K562 (cell line): ENCODE measurements around the gene UBE2QL1. TPM values are rescaled to one million over a fixed set of nuclear protein-coding genes. Genes with fewer than 3 reads are reported as not detected.

Experiments used
- ATAC-seq: fragments of 200-7000 bp; cut with Tn5 transposase; 3 replicates; pipeline ENCODE4 v1.9.1; 2020; ENCODE audit warnings: moderate library complexity
- BruUV-seq: library from RNA; stranded (reverse); fragments of 400-500 nt; replicated peaks from 2 replicates; lab custom pipeline; 2021; lab: Mats Ljungman, UMichigan
- CTCF ChIA-PET: fragments of 300-600 bp; formaldehyde crosslinking; extraction: SDS; loops from one replicate; lab custom pipeline; 2021; ENCODE audit warnings: low intra/inter-chr PET ratio; lab: Yijun Ruan, JAX
- POLR2A ChIA-PET: fragments of 300-600, 350-650 bp; sonication (Branson Sonifier 250); formaldehyde crosslinking; extraction: SDS; loops from one replicate; lab custom pipeline; 2021; ENCODE audit warnings: antibody characterized with exemption, inconsistent platforms; lab: Yijun Ruan, JAX
- DNase-seq, 4 experiments: peaks; one replicate each; pipeline versions ENCODE4 v3.0.0 to v3.0.0-alpha.2; 2011 to 2018; ENCODE audit warnings: low spot score in 3 of 4, mixed read lengths in 3 of 4; ENCODE audit errors: extremely low read depth in 1 of 4
- FAIRE-seq: peaks from 2 replicates; lab custom pipeline; 2011; peaks lifted over from hg19 to GRCh38; lab: Jason Lieb, UNC
- H2AFZ ChIP-seq: 2 replicates; pipeline ENCODE4 v1.6.0; 2011; ENCODE audit warnings: low read depth, low read length, control low read depth, inconsistent platforms
- H3K27ac ChIP-seq: fragments of 200-600 bp; 3 replicates; pipeline ENCODE4 v1.8.0; 2011; ENCODE audit warnings: low read depth, mild to moderate bottlenecking, control low read depth, inconsistent platforms, low read length, moderate library complexity, mixed read lengths; ENCODE audit errors: extremely low read depth
- H3K27me3 ChIP-seq, 2 experiments: fragments of 300-600 bp in 1 of 2; 2 replicates in 1 of 2; 3 replicates in 1 of 2; pipeline versions ENCODE4 v1.6.0 to v1.8.0; 2011; ENCODE audit warnings: inconsistent platforms in 2 of 2, low read length in 2 of 2, mild to moderate bottlenecking in 1 of 2, mixed read lengths in 1 of 2, moderate library complexity in 1 of 2; ENCODE audit not compliant: control insufficient read depth in 2 of 2, insufficient read depth in 2 of 2
- H3K36me3 ChIP-seq: fragments of 300-600 bp; 3 replicates; pipeline ENCODE4 v1.8.0; 2011; ENCODE audit warnings: mild to moderate bottlenecking, low read length, inconsistent platforms; ENCODE audit not compliant: control insufficient read depth, insufficient read depth
- H3K4me1 ChIP-seq, 2 experiments: fragments of 200-600 bp in 1 of 2; replicated peaks in 1 of 2; 2 replicates in 1 of 2; 3 replicates in 1 of 2; pipeline versions ENCODE4 v1.5.1 to v1.8.0; 2011; ENCODE audit warnings: inconsistent platforms in 2 of 2, low read length in 2 of 2, mild to moderate bottlenecking in 1 of 2, mixed read lengths in 1 of 2, moderate library complexity in 1 of 2; ENCODE audit not compliant: control insufficient read depth in 2 of 2, insufficient read depth in 2 of 2
- H3K4me2 ChIP-seq: 2 replicates; pipeline ENCODE4 v1.6.1; 2011; ENCODE audit warnings: low read length, control low read depth, inconsistent platforms, mixed read lengths; ENCODE audit not compliant: insufficient read depth
- H3K4me3 ChIP-seq: fragments of 200-600 bp; sonication (generic), shearing (Covaris generic); 2 replicates; pipeline ENCODE4 v1.5.1; 2016; ENCODE audit warnings: control low read depth, inconsistent platforms
- H3K79me2 ChIP-seq: fragments of 200-600 bp; 3 replicates; pipeline ENCODE4 v1.8.0; 2011; ENCODE audit warnings: low read length, inconsistent platforms; ENCODE audit not compliant: control insufficient read depth, insufficient read depth
- H3K9ac ChIP-seq, 2 experiments: 2 replicates each; pipeline versions ENCODE4 v1.6.0 to v1.6.1; 2011; ENCODE audit warnings: low read depth in 2 of 2, low read length in 2 of 2, control low read depth in 1 of 2, inconsistent platforms in 1 of 2, mild to moderate bottlenecking in 1 of 2, mixed read lengths in 1 of 2; ENCODE audit not compliant: insufficient read depth in 1 of 2
- H3K9me1 ChIP-seq: one replicate; pipeline ENCODE4 v1.6.0; 2011; ENCODE audit warnings: inconsistent platforms, mild to moderate bottlenecking, low read length, moderate library complexity; ENCODE audit not compliant: control insufficient read depth, insufficient read depth
- H3K9me3 ChIP-seq: replicated peaks from 2 replicates; pipeline ENCODE4 v1.5.1; 2011; ENCODE audit warnings: low read depth, low read length, inconsistent platforms; ENCODE audit not compliant: control insufficient read depth, insufficient read depth
- H4K20me1 ChIP-seq: replicated peaks from 2 replicates; pipeline ENCODE4 v1.6.1; 2011; ENCODE audit warnings: low read length, inconsistent platforms, mixed read lengths; ENCODE audit not compliant: control insufficient read depth, insufficient read depth
- CBX2 ChIP-seq: fragments of 200-600 bp; sonication (generic); IDR thresholded peaks from one replicate; pipeline ENCODE4 v1.6.1; 2012; ENCODE audit warnings: mild to moderate bottlenecking, low read length, inconsistent platforms; ENCODE audit not compliant: insufficient read depth, poor library complexity, severe bottlenecking
- CSDE1 ChIP-seq, 2 experiments: fragments of 450-650 bp; IDR thresholded peaks; 2 replicates each; pipeline ENCODE4 v1.6.1; 2016; ENCODE audit warnings: mild to moderate bottlenecking in 1 of 2
- HNRNPUL1 ChIP-seq: fragments of 200-400 bp; formaldehyde crosslinking; IDR thresholded peaks from 2 replicates; pipeline ENCODE4 v1.6.1; 2017; ENCODE audit warnings: low read length
- LEF1 ChIP-seq: fragments of 450-650 bp; IDR thresholded peaks from 2 replicates; pipeline ENCODE4 v1.6.1; 2016; ENCODE audit warnings: mild to moderate bottlenecking
- SAFB2 ChIP-seq: fragments of 200-400 bp; formaldehyde crosslinking; IDR thresholded peaks from 2 replicates; pipeline ENCODE4 v1.6.1; 2018; ENCODE audit warnings: borderline replicate concordance, low read length, low read depth, moderate library complexity; ENCODE audit not compliant: severe bottlenecking
- SRF ChIP-seq, 2 experiments: fragments of 250-450, 450-650 bp in 1 of 2; sonication (Bioruptor Pico) in 1 of 2; sonication (generic) in 1 of 2; formaldehyde crosslinking; IDR thresholded peaks; 2 replicates each; pipeline versions ENCODE4 v1.5.0 to v1.5.1; 2020 to 2022; ENCODE audit warnings: mild to moderate bottlenecking in 1 of 2, missing genetic modification reagents in 1 of 2
- STAT5B ChIP-seq: fragments of 250-450 bp; sonication (Bioruptor Pico); IDR thresholded peaks from 2 replicates; pipeline ENCODE4 v1.8.0; 2021; ENCODE audit warnings: mild to moderate bottlenecking, inconsistent platforms
- ZFP1 ChIP-seq: fragments of 450-650 bp; formaldehyde crosslinking; IDR thresholded peaks from 2 replicates; pipeline ENCODE4 v1.4.0; 2020; ENCODE audit warnings: mild to moderate bottlenecking, mixed read lengths
- ZNF124 ChIP-seq: sonication (generic); formaldehyde crosslinking; IDR thresholded peaks from 2 replicates; pipeline ENCODE4 v1.8.1; 2022; ENCODE audit warnings: missing genetic modification reagents
- ZNF511 ChIP-seq: sonication (generic); formaldehyde crosslinking; IDR thresholded peaks from 2 replicates; pipeline ENCODE4 v1.8.0; 2022; ENCODE audit warnings: mild to moderate bottlenecking, missing genetic modification reagents
- ZNF668 ChIP-seq: fragments of 250-450 bp; sonication (Bioruptor Pico); IDR thresholded peaks from 2 replicates; pipeline ENCODE4 v1.8.0; 2022; ENCODE audit warnings: mild to moderate bottlenecking, inconsistent platforms
- WGBS: fragments of 100-300 bp; shearing (Covaris generic); methylation state at CpG from one replicate; pipeline ENCODE4 v1.1.6; 2016; ENCODE audit warnings: low coverage, mixed read lengths; ENCODE audit not compliant: insufficient coverage; ENCODE audit errors: missing lambda C conversion rate; 5-methylcytosine and 5-hydroxymethylcytosine counted together
- in situ Hi-C: fragments of 300-500 bp; cut with MboI; formaldehyde crosslinking; loops from 4 replicates; pipeline ENCODE4 v1.15.0; 2018; ENCODE audit warnings: inconsistent platforms, mixed read lengths
- intact Hi-C: fragments of 100-400 bp; cut with micrococcal nuclease; formaldehyde crosslinking; loops from 2 replicates; pipeline ENCODE4 v1.14.2; 2022
- polyA plus RNA-seq, 8 experiments: library from polyadenylated mRNA; depleted of rRNA in 4 of 8; stranded (reverse) in 5 of 8; unstranded in 3 of 8; fragments of >200 nt; fragmentation: Nextera tagmentation in 2 of 8; fragmentation: Illumina TruSeq in 1 of 8; extraction: Ambion mirVana in 2 of 8; extraction: Trizol in 1 of 8; gene quantifications; 2 replicates each; pipeline versions ENCODE4 v1.2.1 to v1.2.3, GENCODE V29; 2011 to 2014; ENCODE audit warnings: inconsistent platforms in 1 of 8, missing spikeins in 1 of 8
- total RNA-seq, 7 experiments: library from RNA; depleted of rRNA in 6 of 7; stranded (reverse); fragments of >200 nt in 6 of 7; fragmentation: Illumina TruSeq in 2 of 7; extraction: Trizol in 2 of 7; gene quantifications; 2 replicates each; pipeline versions ENCODE4 v1.2.1 to v1.2.3, GENCODE V29; 2011 to 2021; ENCODE audit warnings: low replicate concordance in 1 of 7

UBE2QL1 gene
- total and polyA plus RNA-seq, 9 of the 15 experiments (the other 6 are each of a cell fraction or from before 2014, with no cell fraction given), result not detected

GRCh38 chr5:6525422-6525821 is 76.8 kb downstream of the UBE2QL1 start:
- Histone ChIP-seq H3K4me2 (no peak overlapping the region), H3K79me2 (no peaks in the 10 kb centered on the region), H3K27ac (no peak overlapping the region), H3K9ac (no peak overlapping the region), H3K27me3 (peaks cover 45 to 77% of the 10 kb centered on the region in 2 experiments; a peak in 4 of 5 replicates), H3K9me1 (no peaks in the 10 kb centered on the region), H3K4me3 (no peak overlapping the region), H4K20me1 (peaks cover 25% of the 10 kb centered on the region), H3K36me3 (no peaks in the 10 kb centered on the region), H3K9me3 (no peaks in the 10 kb centered on the region), H3K4me1 (no peaks in the 10 kb centered on the region), H2AFZ (no peak overlapping the region)
- ChIA-PET CTCF (no interaction called here), POLR2A (interaction anchor here (0.8 kb wide), 1 partner anchor 273 kb away, joined by 3 read pairs; no protein-coding TSS in a partner anchor)
- TF ChIP-seq CBX2, result no peak
- TF ChIP-seq STAT5B, result no peak
- no peak for TF ChIP-seq ZFP1 (CRISPR knock-in tag)
- no peak for TF ChIP-seq ZNF124 (CRISPR knock-in tag)
- TF ChIP-seq CSDE1 (IDR thresholded peaks at IDR 0.05), result no peak
- TF ChIP-seq LEF1, result no peak
- TF ChIP-seq HNRNPUL1, result no peak
- no peak for TF ChIP-seq ZNF668 (CRISPR knock-in tag)
- TF ChIP-seq SAFB2, result no peak
- TF ChIP-seq ZNF511 (CRISPR knock-in tag), result no peak
- TF ChIP-seq SRF (CRISPR knock-in tag; IDR thresholded peaks at IDR 0.05), result no peak
- in situ Hi-C loops (no loop called here), intact Hi-C loops (loop anchor here (5.0 kb wide), 2 partner anchors 222 to 1033 kb away; no protein-coding TSS in a partner anchor)
- FAIRE-seq (no peak), ATAC-seq (no peak), DNase-seq (no peak)
- no TSS peak for BruUV-seq
- WGBS, result 8% methylated on average over 4 of the region's 4 CpGs
